ENCODE measurements around the gene MAP2K6.

The MAP2K6 gene

GRCh38 chr17:69524854-69525253 is 110.4 kb downstream of the MAP2K6 start:
- no peak for DNase-seq (ENCODE audit: low spot score)

GRCh38 chr17:69525920-69526841 is 111.7 kb downstream of the MAP2K6 start:
- TF ChIP-seq, protein P1, sequence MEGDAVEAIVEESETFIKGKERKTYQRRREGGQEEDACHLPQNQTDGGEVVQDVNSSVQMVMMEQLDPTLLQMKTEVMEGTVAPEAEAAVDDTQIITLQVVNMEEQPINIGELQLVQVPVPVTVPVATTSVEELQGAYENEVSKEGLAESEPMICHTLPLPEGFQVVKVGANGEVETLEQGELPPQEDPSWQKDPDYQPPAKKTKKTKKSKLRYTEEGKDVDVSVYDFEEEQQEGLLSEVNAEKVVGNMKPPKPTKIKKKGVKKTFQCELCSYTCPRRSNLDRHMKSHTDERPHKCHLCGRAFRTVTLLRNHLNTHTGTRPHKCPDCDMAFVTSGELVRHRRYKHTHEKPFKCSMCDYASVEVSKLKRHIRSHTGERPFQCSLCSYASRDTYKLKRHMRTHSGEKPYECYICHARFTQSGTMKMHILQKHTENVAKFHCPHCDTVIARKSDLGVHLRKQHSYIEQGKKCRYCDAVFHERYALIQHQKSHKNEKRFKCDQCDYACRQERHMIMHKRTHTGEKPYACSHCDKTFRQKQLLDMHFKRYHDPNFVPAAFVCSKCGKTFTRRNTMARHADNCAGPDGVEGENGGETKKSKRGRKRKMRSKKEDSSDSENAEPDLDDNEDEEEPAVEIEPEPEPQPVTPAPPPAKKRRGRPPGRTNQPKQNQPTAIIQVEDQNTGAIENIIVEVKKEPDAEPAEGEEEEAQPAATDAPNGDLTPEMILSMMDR (IDR thresholded peaks at IDR 0.05; ENCODE audit: extremely low read depth, missing control alignments) = peak; percentile 60
- peak; percentile 32 for DNase-seq (ENCODE audit: low spot score)

More at GRCh38 chr17:69524854-69525253, 110.4 kb downstream of the MAP2K6 start:
- TF ChIP-seq, protein P1 (IDR thresholded peaks at IDR 0.05; ENCODE audit: extremely low read depth, missing control alignments) = no peak

DNA sequence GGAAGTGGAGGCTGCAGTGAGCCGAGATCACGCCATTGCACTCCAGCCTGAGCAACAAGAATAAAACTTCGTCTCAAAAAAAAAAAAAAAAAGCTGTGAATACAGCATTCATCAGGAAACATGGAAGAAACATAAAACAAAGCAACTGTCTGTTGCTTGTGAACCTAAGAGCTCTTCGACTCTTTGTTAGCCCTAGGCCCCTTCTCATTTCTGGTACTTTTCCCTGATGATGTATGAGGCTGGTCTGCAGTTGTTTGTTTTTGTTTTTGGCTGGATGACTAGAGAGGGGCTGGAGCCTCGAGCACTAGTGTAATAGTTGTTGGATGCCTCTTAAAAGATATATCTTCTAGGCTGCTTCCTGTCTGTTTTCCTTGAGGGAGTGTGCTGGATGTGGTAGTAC is 113.5 kb downstream of the MAP2K6 start:
- TF ChIP-seq, protein P1 (IDR thresholded peaks at IDR 0.05; ENCODE audit: extremely low read depth, missing control alignments) = no peak
- no peak for DNase-seq (ENCODE audit: low spot score)

- TF ChIP-seq, protein P1 (IDR thresholded peaks at IDR 0.05; ENCODE audit: extremely low read depth, missing control alignments) = no peak
- no peak for DNase-seq (ENCODE audit: low spot score)
Observed at GRCh38 chr17:69533481-69534234, 119.2 kb downstream of the MAP2K6 start.

GRCh38 chr17:69534235-69534621 is 119.7 kb downstream of the MAP2K6 start:
- no peak for DNase-seq (ENCODE audit: low spot score)

DNA sequence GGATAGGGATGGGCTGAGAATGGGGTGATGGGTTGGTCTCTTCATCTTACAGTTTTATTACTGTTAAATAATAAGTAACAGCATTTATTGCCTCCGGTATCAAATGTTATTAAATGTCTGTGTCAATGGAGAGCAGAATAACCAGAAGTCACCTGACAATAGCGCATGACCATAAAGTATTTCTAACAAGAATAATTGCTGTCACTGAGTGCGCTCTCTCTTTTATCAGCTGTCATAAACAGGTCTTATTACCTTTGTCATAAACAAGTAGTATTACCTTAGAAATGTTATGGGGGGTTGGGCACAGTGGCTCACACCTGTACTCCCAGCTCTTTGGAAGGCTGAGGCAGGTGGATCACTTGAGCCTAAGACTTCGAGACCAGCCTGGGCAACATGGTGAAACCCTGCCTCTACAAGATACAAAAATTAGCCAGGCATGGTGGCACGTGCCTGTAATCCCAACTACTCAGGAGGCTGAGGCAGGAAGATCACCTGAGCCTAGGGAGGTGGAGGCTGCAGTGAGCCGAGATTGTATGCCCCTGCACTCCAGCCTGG is 120.6 kb downstream of the MAP2K6 start:
- TF ChIP-seq, protein P1 (IDR thresholded peaks at IDR 0.05; ENCODE audit: extremely low read depth, missing control alignments) = no peak
- no peak for DNase-seq (ENCODE audit: low spot score)

More at GRCh38 chr17:69534235-69534621, 119.7 kb downstream of the MAP2K6 start:
- TF ChIP-seq, protein P1 (IDR thresholded peaks at IDR 0.05; ENCODE audit: extremely low read depth, missing control alignments) = no peak
